GM12874 (cell line): ENCODE results near the gene CDK4.

Experiments used
- CTCF ChIP-seq: IDR thresholded peaks from 2 replicates; pipeline ENCODE4 v1.5.1; 2011; ENCODE audit warnings: low read depth, mild to moderate bottlenecking, control low read depth, low read length, moderate library complexity; ENCODE audit not compliant: insufficient read depth

CDK4 gene

GRCh38 chr12:57698414-57698813 is 53.7 kb downstream of the CDK4 start:
- TF ChIP-seq CTCF = no peak
